ENCODE results near the gene GRIA4. TPM values are rescaled to one million over a fixed set of nuclear protein-coding genes. Genes with fewer than 3 reads are reported as not detected.

Gene GRIA4
- total RNA-seq, 4 donors from 2014 or later = not detected

- DNase-seq (ENCODE audit: low spot score in 2 of 2) = no peak
- TF ChIP-seq CTCF (IDR thresholded peaks at IDR 0.05) (no peak), POLR2A (IDR thresholded peaks at IDR 0.05) (no peak), EP300 (IDR thresholded peaks at IDR 0.05) (no peak)
- H3K4me3 ChIP-seq = no peak overlapping the region
- H3K27ac ChIP-seq = no peak overlapping the region
- H3K27me3 ChIP-seq = no peaks in the 10 kb centered on the region
- H3K36me3 ChIP-seq = no peaks in the 10 kb centered on the region
- H3K4me1 ChIP-seq = no peaks in the 10 kb centered on the region
- WGBS, 2 donors = 85 to 91% methylated on average over 1 of the region's 1 CpG
- no peaks in the 10 kb centered on the region for H3K9me3 ChIP-seq
These were observed 179.9 kb downstream of the GRIA4 start for GRCh38 chr11:105789579-105790420.

- Histone ChIP-seq H3K27ac (no peak overlapping the region), H3K27me3 (no peaks in the 10 kb centered on the region), H3K4me3 (no peak overlapping the region), H3K9me3 (no peaks in the 10 kb centered on the region), H3K36me3 (no peaks in the 10 kb centered on the region), H3K4me1 (no peaks in the 10 kb centered on the region)
- TF ChIP-seq EP300 (IDR thresholded peaks at IDR 0.05) = no peak
- TF ChIP-seq CTCF (IDR thresholded peaks at IDR 0.05) = no peak
- TF ChIP-seq POLR2A (IDR thresholded peaks at IDR 0.05) = no peak
- WGBS, 2 donors = 64 to 67% methylated on average over 3 of the region's 3 CpGs
- no peak for DNase-seq (ENCODE audit: low spot score in 2 of 2)
These were observed 181.0 kb downstream of the GRIA4 start for GRCh38 chr11:105790840-105791239.

GRCh38 chr11:105793092-105793491, 183.2 kb downstream of the GRIA4 start:
- H3K36me3 ChIP-seq = no peaks in the 10 kb centered on the region
- no peak overlapping the region for H3K4me3 ChIP-seq
- H3K27me3 ChIP-seq = no peaks in the 10 kb centered on the region
- no peak overlapping the region for H3K27ac ChIP-seq
- no peak for DNase-seq (ENCODE audit: low spot score in 2 of 2)
- 72 to 85% methylated on average over 2 of the region's 2 CpGs for WGBS, 2 donors
- no peaks in the 10 kb centered on the region for H3K9me3 ChIP-seq
- no peaks in the 10 kb centered on the region for H3K4me1 ChIP-seq
- TF ChIP-seq EP300 (IDR thresholded peaks at IDR 0.05) = no peak
- TF ChIP-seq CTCF (IDR thresholded peaks at IDR 0.05) = no peak
- no peak for TF ChIP-seq POLR2A (IDR thresholded peaks at IDR 0.05)

GRCh38 chr11:105799263-105799662, 189.4 kb downstream of the GRIA4 start:
- Histone ChIP-seq H3K36me3 (no peaks in the 10 kb centered on the region), H3K27me3 (no peaks in the 10 kb centered on the region), H3K9me3 (no peaks in the 10 kb centered on the region), H3K27ac (no peak overlapping the region), H3K4me3 (no peak overlapping the region), H3K4me1 (no peaks in the 10 kb centered on the region)
- no peak for DNase-seq (ENCODE audit: low spot score in 2 of 2)
- TF ChIP-seq EP300 (IDR thresholded peaks at IDR 0.05) = no peak
- TF ChIP-seq CTCF (IDR thresholded peaks at IDR 0.05) = no peak
- no peak for TF ChIP-seq POLR2A (IDR thresholded peaks at IDR 0.05)
- 88 to 89% methylated on average over 2 of the region's 2 CpGs for whole genome bisulfite sequencing, 2 donors

GRCh38 chr11:105799728-105800462, 190.0 kb downstream of the GRIA4 start:
- Histone ChIP-seq H3K9me3 (no peaks in the 10 kb centered on the region), H3K36me3 (no peaks in the 10 kb centered on the region), H3K4me3 (no peak overlapping the region), H3K4me1 (no peaks in the 10 kb centered on the region), H3K27ac (no peak overlapping the region), H3K27me3 (no peaks in the 10 kb centered on the region)
- WGBS, 2 donors = 38 to 47% methylated on average over 2 of the region's 2 CpGs
- DNase-seq (ENCODE audit: low spot score in 2 of 2) = no peak
- TF ChIP-seq CTCF (IDR thresholded peaks at IDR 0.05) = no peak
- no peak for TF ChIP-seq POLR2A (IDR thresholded peaks at IDR 0.05)
- no peak for TF ChIP-seq EP300 (IDR thresholded peaks at IDR 0.05)
